HUDEP-2 (cell line): ENCODE measurements around the gene PRSS36.
"Not testable (repeated sequence)": the region's sequence is repeated elsewhere in the genome, so short reads cannot be mapped to it uniquely, and the experiment has no call there.

Experiments used
- DNase-seq, 76 experiments: peaks; one replicate each; lab custom pipeline; 2025; ENCODE audit not compliant: unreplicated experiment in 76 of 76; lab: John Stamatoyannopoulos, UW

PRSS36 gene

GRCh38 chr16:31107465-31107867 is 42.4 kb downstream of the PRSS36 start:
- DNase-seq, result no peak

GRCh38 chr16:31106509-31107464 is 43.1 kb downstream of the PRSS36 start:
- no peak for DNase-seq

- peak in 67 of 76 experiments; percentile 33 to 88 (median 74) for DNase-seq
Observed at GRCh38 chr16:31105677-31106213, 44.1 kb downstream of the PRSS36 start.

GRCh38 chr16:31100876-31101641 is 48.8 kb downstream of the PRSS36 start:
- DNase-seq, result not testable (repeated sequence)

GRCh38 chr16:31099860-31100638 is 49.8 kb downstream of the PRSS36 start:
- no peak for DNase-seq

GRCh38 chr16:31094424-31095120 is 55.3 kb downstream of the PRSS36 start, which contains the start of gene VKORC1:
VKORC1 (minus strand) TSS chr16:31094797; CDS start chr16:31094729, 68 bp downstream.
- peak in 74 of 76 experiments; percentile 61 to 96 (median 91) for DNase-seq

- no peak for DNase-seq
Observed at GRCh38 chr16:31094088-31094423, 55.8 kb downstream of the PRSS36 start.

GRCh38 chr16:31093132-31093703 is 56.6 kb downstream of the PRSS36 start:
- peak in 51 of 76 experiments; percentile 4 to 63 (median 36) for DNase-seq

GRCh38 chr16:31092330-31092729 is 57.5 kb downstream of the PRSS36 start:
- DNase-seq, result no peak

- no peak for DNase-seq
Observed at GRCh38 chr16:31090540-31090939, 59.3 kb downstream of the PRSS36 start.

- DNase-seq, result no peak
Observed at GRCh38 chr16:31089199-31089598, 60.7 kb downstream of the PRSS36 start.
